GM19193 (cell line): ENCODE data around the gene VTI1A.

Source experiments
- POLR2A ChIP-seq: IDR thresholded peaks from 4 replicates; pipeline ENCODE4 v1.6.1; 2011; ENCODE audit not compliant: insufficient read depth, insufficient read length; ENCODE audit errors: extremely low read depth

Gene VTI1A

GRCh38 chr10:112441520-112441919 is 5.5 kb upstream of the VTI1A start:
- TF ChIP-seq POLR2A = no peak

- TF ChIP-seq POLR2A = no peak
Measured at GRCh38 chr10:112442063-112442462, 5.0 kb upstream of the VTI1A start.

- TF ChIP-seq POLR2A = no peak
Measured at GRCh38 chr10:112446055-112446854, 760 bp upstream of the VTI1A start.

- no peak for TF ChIP-seq POLR2A
Measured at GRCh38 chr10:112447620-112447928, 559 bp downstream of the VTI1A start.

- no peak for TF ChIP-seq POLR2A
Measured at GRCh38 chr10:112448888-112449287, 1.9 kb downstream of the VTI1A start.

- no peak for TF ChIP-seq POLR2A
Measured at GRCh38 chr10:112454910-112455779, 8.1 kb downstream of the VTI1A start.

- no peak for TF ChIP-seq POLR2A
Measured at GRCh38 chr10:112456533-112456932, 9.5 kb downstream of the VTI1A start.

- no peak for TF ChIP-seq POLR2A
Measured at GRCh38 chr10:112460366-112460765, 13.4 kb downstream of the VTI1A start.

- no peak for TF ChIP-seq POLR2A
Measured at GRCh38 chr10:112461029-112461887, 14.2 kb downstream of the VTI1A start.

- TF ChIP-seq POLR2A = no peak
Measured at GRCh38 chr10:112465299-112465883, 18.4 kb downstream of the VTI1A start.

- no peak for TF ChIP-seq POLR2A
Measured at GRCh38 chr10:112466802-112467201, 19.8 kb downstream of the VTI1A start.

GRCh38 chr10:112467541-112468075 is 20.6 kb downstream of the VTI1A start:
- TF ChIP-seq POLR2A = no peak

- TF ChIP-seq POLR2A = no peak
Measured at GRCh38 chr10:112471878-112472487, 25.0 kb downstream of the VTI1A start.

GRCh38 chr10:112475575-112476218 is 28.7 kb downstream of the VTI1A start:
- no peak for TF ChIP-seq POLR2A

GRCh38 chr10:112481602-112482001 is 34.6 kb downstream of the VTI1A start:
- no peak for TF ChIP-seq POLR2A
